ENCODE results near the gene DLG2.
"Not testable (repeated sequence)": the region's sequence is repeated elsewhere in the genome, so short reads cannot be mapped to it uniquely, and the experiment has no call there.

Gene DLG2

GRCh38 chr11:85307366-85307765 is 319.8 kb downstream of the DLG2 start:
- no peak overlapping the region for H3K9ac ChIP-seq (ENCODE audit: low read depth in 1 of 2, low read length in 2 of 2)
- H3K9me3 ChIP-seq (ENCODE audit: control insufficient read depth in 2 of 2, low read length in 2 of 2), result no peaks in the 10 kb centered on the region
- H3K36me3 ChIP-seq (ENCODE audit: control insufficient read depth in 2 of 2, insufficient read depth in 2 of 2, low read length in 2 of 2), result no peaks in the 10 kb centered on the region
- no peak overlapping the region for H3K27ac ChIP-seq (ENCODE audit: low read depth in 2 of 2, low read length in 2 of 2)
- no peaks in the 10 kb centered on the region for H3K4me1 ChIP-seq (ENCODE audit: control insufficient read depth in 2 of 2, insufficient read depth in 2 of 2, low read length in 2 of 2)
- no peak overlapping the region for H3K4me3 ChIP-seq (ENCODE audit: low read length in 2 of 2)
- H3K27me3 ChIP-seq (ENCODE audit: control insufficient read depth in 2 of 2, insufficient read depth in 2 of 2, low read length in 2 of 2), result no peaks in the 10 kb centered on the region

GRCh38 chr11:85301895-85302678 is 325.1 kb downstream of the DLG2 start:
- Histone ChIP-seq H3K27ac (ENCODE audit: low read depth in 2 of 2, low read length in 2 of 2) (no peak overlapping the region), H3K36me3 (ENCODE audit: control insufficient read depth in 2 of 2, insufficient read depth in 2 of 2, low read length in 2 of 2) (no peaks in the 10 kb centered on the region)

GRCh38 chr11:85299258-85299942 is 327.7 kb downstream of the DLG2 start:
- H3K27ac ChIP-seq (ENCODE audit: low read depth in 2 of 2, low read length in 2 of 2), result no peak overlapping the region
- no peak overlapping the region for H3K9ac ChIP-seq (ENCODE audit: low read depth in 1 of 2, low read length in 2 of 2)

More at GRCh38 chr11:85301895-85302678, 325.1 kb downstream of the DLG2 start:
- Histone ChIP-seq H3K4me1 (ENCODE audit: control insufficient read depth in 2 of 2, insufficient read depth in 2 of 2, low read length in 2 of 2) (no peaks in the 10 kb centered on the region), H3K9ac (ENCODE audit: low read depth in 1 of 2, low read length in 2 of 2) (no peak overlapping the region), H3K4me3 (ENCODE audit: low read length in 2 of 2) (no peak overlapping the region), H3K27me3 (ENCODE audit: control insufficient read depth in 2 of 2, insufficient read depth in 2 of 2, low read length in 2 of 2) (no peaks in the 10 kb centered on the region), H3K9me3 (ENCODE audit: control insufficient read depth in 2 of 2, low read length in 2 of 2) (no peaks in the 10 kb centered on the region)

GRCh38 chr11:85295694-85296271 is 331.4 kb downstream of the DLG2 start:
- Histone ChIP-seq H3K36me3 (ENCODE audit: control insufficient read depth in 2 of 2, insufficient read depth in 2 of 2, low read length in 2 of 2) (no peaks in the 10 kb centered on the region), H3K9me3 (ENCODE audit: control insufficient read depth in 2 of 2, low read length in 2 of 2) (no peaks in the 10 kb centered on the region), H3K27me3 (ENCODE audit: control insufficient read depth in 2 of 2, insufficient read depth in 2 of 2, low read length in 2 of 2) (no peaks in the 10 kb centered on the region), H3K4me3 (ENCODE audit: low read length in 2 of 2) (no peak overlapping the region), H3K27ac (ENCODE audit: low read depth in 2 of 2, low read length in 2 of 2) (no peak overlapping the region), H3K9ac (ENCODE audit: low read depth in 1 of 2, low read length in 2 of 2) (no peak overlapping the region), H3K4me1 (ENCODE audit: control insufficient read depth in 2 of 2, insufficient read depth in 2 of 2, low read length in 2 of 2) (no peaks in the 10 kb centered on the region)

More at GRCh38 chr11:85299258-85299942, 327.7 kb downstream of the DLG2 start:
- Histone ChIP-seq H3K27me3 (ENCODE audit: control insufficient read depth in 2 of 2, insufficient read depth in 2 of 2, low read length in 2 of 2) (no peaks in the 10 kb centered on the region), H3K36me3 (ENCODE audit: control insufficient read depth in 2 of 2, insufficient read depth in 2 of 2, low read length in 2 of 2) (no peaks in the 10 kb centered on the region), H3K4me3 (ENCODE audit: low read length in 2 of 2) (no peak overlapping the region), H3K9me3 (ENCODE audit: control insufficient read depth in 2 of 2, low read length in 2 of 2) (no peaks in the 10 kb centered on the region), H3K4me1 (ENCODE audit: control insufficient read depth in 2 of 2, insufficient read depth in 2 of 2, low read length in 2 of 2) (no peaks in the 10 kb centered on the region)

GRCh38 chr11:85281550-85281949 is 345.6 kb downstream of the DLG2 start:
- Histone ChIP-seq H3K36me3 (ENCODE audit: control insufficient read depth in 2 of 2, insufficient read depth in 2 of 2, low read length in 2 of 2) (no peaks in the 10 kb centered on the region), H3K27me3 (ENCODE audit: control insufficient read depth in 2 of 2, insufficient read depth in 2 of 2, low read length in 2 of 2) (no peaks in the 10 kb centered on the region), H3K4me1 (ENCODE audit: control insufficient read depth in 2 of 2, insufficient read depth in 2 of 2, low read length in 2 of 2) (no peaks in the 10 kb centered on the region), H3K27ac (ENCODE audit: low read depth in 2 of 2, low read length in 2 of 2) (no peak overlapping the region), H3K9ac (ENCODE audit: low read depth in 1 of 2, low read length in 2 of 2) (no peak overlapping the region), H3K9me3 (ENCODE audit: control insufficient read depth in 2 of 2, low read length in 2 of 2) (no peaks in the 10 kb centered on the region), H3K4me3 (ENCODE audit: low read length in 2 of 2) (no peak overlapping the region)

GRCh38 chr11:85279267-85279666 is 347.9 kb downstream of the DLG2 start:
- Histone ChIP-seq H3K27me3 (ENCODE audit: control insufficient read depth in 2 of 2, insufficient read depth in 2 of 2, low read length in 2 of 2) (no peaks in the 10 kb centered on the region), H3K9ac (ENCODE audit: low read depth in 1 of 2, low read length in 2 of 2) (no peak overlapping the region), H3K36me3 (ENCODE audit: control insufficient read depth in 2 of 2, insufficient read depth in 2 of 2, low read length in 2 of 2) (no peaks in the 10 kb centered on the region), H3K4me1 (ENCODE audit: control insufficient read depth in 2 of 2, insufficient read depth in 2 of 2, low read length in 2 of 2) (no peaks in the 10 kb centered on the region), H3K27ac (ENCODE audit: low read depth in 2 of 2, low read length in 2 of 2) (no peak overlapping the region), H3K4me3 (ENCODE audit: low read length in 2 of 2) (no peak overlapping the region), H3K9me3 (ENCODE audit: control insufficient read depth in 2 of 2, low read length in 2 of 2) (no peaks in the 10 kb centered on the region)

- Histone ChIP-seq H3K36me3 (ENCODE audit: control insufficient read depth in 2 of 2, insufficient read depth in 2 of 2, low read length in 2 of 2) (no peaks in the 10 kb centered on the region), H3K9me3 (ENCODE audit: control insufficient read depth in 2 of 2, low read length in 2 of 2) (no peaks in the 10 kb centered on the region), H3K27ac (ENCODE audit: low read depth in 2 of 2, low read length in 2 of 2) (no peak overlapping the region), H3K4me3 (ENCODE audit: low read length in 2 of 2) (no peak overlapping the region), H3K9ac (ENCODE audit: low read depth in 1 of 2, low read length in 2 of 2) (no peak overlapping the region), H3K27me3 (ENCODE audit: control insufficient read depth in 2 of 2, insufficient read depth in 2 of 2, low read length in 2 of 2) (no peaks in the 10 kb centered on the region), H3K4me1 (ENCODE audit: control insufficient read depth in 2 of 2, insufficient read depth in 2 of 2, low read length in 2 of 2) (no peaks in the 10 kb centered on the region)
Observed at GRCh38 chr11:85277693-85278092, 349.5 kb downstream of the DLG2 start.

GRCh38 chr11:85276332-85276731 is 350.8 kb downstream of the DLG2 start:
- H3K4me1 ChIP-seq (ENCODE audit: control insufficient read depth in 2 of 2, insufficient read depth in 2 of 2, low read length in 2 of 2), result no peaks in the 10 kb centered on the region
- H3K36me3 ChIP-seq (ENCODE audit: control insufficient read depth in 2 of 2, insufficient read depth in 2 of 2, low read length in 2 of 2), result no peaks in the 10 kb centered on the region
- H3K9me3 ChIP-seq (ENCODE audit: control insufficient read depth in 2 of 2, low read length in 2 of 2), result no peaks in the 10 kb centered on the region
- H3K9ac ChIP-seq (ENCODE audit: low read depth in 1 of 2, low read length in 2 of 2), result no peak overlapping the region
- no peaks in the 10 kb centered on the region for H3K27me3 ChIP-seq (ENCODE audit: control insufficient read depth in 2 of 2, insufficient read depth in 2 of 2, low read length in 2 of 2)
- H3K27ac ChIP-seq (ENCODE audit: low read depth in 2 of 2, low read length in 2 of 2), result no peak overlapping the region
- no peak overlapping the region for H3K4me3 ChIP-seq (ENCODE audit: low read length in 2 of 2)

- H3K4me1 ChIP-seq (ENCODE audit: control insufficient read depth in 2 of 2, insufficient read depth in 2 of 2, low read length in 2 of 2); H3K27me3 ChIP-seq (ENCODE audit: control insufficient read depth in 2 of 2, insufficient read depth in 2 of 2, low read length in 2 of 2); H3K9me3 ChIP-seq (ENCODE audit: control insufficient read depth in 2 of 2, low read length in 2 of 2); H3K4me3 ChIP-seq (ENCODE audit: low read length in 2 of 2); H3K27ac ChIP-seq (ENCODE audit: low read depth in 2 of 2, low read length in 2 of 2); H3K9ac ChIP-seq (ENCODE audit: low read depth in 1 of 2, low read length in 2 of 2); H3K36me3 ChIP-seq (ENCODE audit: control insufficient read depth in 2 of 2, insufficient read depth in 2 of 2, low read length in 2 of 2): not testable (repeated sequence)
Observed at GRCh38 chr11:85270315-85270714, 356.8 kb downstream of the DLG2 start.

GRCh38 chr11:85269109-85269508 is 358.0 kb downstream of the DLG2 start:
- H3K4me3 ChIP-seq (ENCODE audit: low read length in 2 of 2), result no peak overlapping the region
- no peak overlapping the region for H3K9ac ChIP-seq (ENCODE audit: low read depth in 1 of 2, low read length in 2 of 2)
- H3K27me3 ChIP-seq (ENCODE audit: control insufficient read depth in 2 of 2, insufficient read depth in 2 of 2, low read length in 2 of 2), result no peaks in the 10 kb centered on the region
- no peaks in the 10 kb centered on the region for H3K4me1 ChIP-seq (ENCODE audit: control insufficient read depth in 2 of 2, insufficient read depth in 2 of 2, low read length in 2 of 2)
- H3K27ac ChIP-seq (ENCODE audit: low read depth in 2 of 2, low read length in 2 of 2), result no peak overlapping the region
- H3K36me3 ChIP-seq (ENCODE audit: control insufficient read depth in 2 of 2, insufficient read depth in 2 of 2, low read length in 2 of 2), result no peaks in the 10 kb centered on the region
- no peaks in the 10 kb centered on the region for H3K9me3 ChIP-seq (ENCODE audit: control insufficient read depth in 2 of 2, low read length in 2 of 2)

Measured in mucosa of rectum (tissue), 2 donors.